ENCODE results near the gene SH3BP4.

SH3BP4 gene

DNA sequence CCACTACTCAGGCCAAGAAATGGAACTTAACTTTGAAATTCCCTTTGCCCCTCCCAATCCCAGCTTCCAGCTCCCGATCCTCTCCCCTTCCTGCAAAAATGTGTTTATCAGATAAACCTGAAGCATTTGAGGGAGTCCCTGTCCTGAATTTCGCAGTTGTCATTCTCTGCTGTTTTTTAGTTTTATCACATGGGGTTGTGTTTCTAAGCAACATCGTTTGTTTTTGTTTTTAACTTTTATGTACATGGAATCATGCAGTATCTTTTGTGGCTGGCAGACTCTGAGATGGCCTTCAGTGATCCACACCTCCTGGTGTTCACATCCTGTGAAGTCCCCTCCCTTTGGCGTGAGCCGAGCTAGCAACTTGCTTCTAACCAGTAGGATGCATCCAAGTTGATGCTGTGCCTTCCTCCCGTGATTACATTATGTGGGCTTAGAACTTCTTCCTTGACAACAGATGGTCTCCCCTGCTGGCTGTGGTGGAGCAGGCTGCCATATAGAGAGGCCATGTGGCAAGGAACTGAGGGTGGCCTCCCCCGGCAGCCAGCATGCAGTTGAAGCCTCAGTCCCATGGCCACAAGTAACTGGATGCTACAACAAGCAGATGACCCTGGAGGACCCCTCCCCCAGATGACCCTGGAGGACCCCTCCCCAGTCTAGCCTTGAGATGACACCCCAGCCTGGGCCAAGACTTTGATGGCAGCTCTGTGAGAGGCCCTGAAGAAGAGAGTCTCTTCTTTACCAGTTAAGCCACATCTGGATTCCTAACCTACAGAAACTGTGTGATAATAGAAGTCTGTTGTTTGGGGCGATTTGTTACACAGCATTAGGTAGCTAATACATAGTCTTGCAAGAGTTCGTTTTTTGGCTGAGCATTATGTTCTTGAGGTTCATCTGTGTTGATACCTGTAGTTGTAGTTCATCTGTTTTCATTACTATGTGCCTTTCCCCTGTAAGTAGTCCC, 27.7 kb downstream of the SH3BP4 start:
- H3K27ac ChIP-seq = peak overlapping the region; percentile 1 to 19

GRCh38 chr2:234980451-234981187, 28.8 kb downstream of the SH3BP4 start:
- H3K9me3 ChIP-seq = no peaks in the 10 kb centered on the region
- no peaks in the 10 kb centered on the region for H3K27me3 ChIP-seq
- TF ChIP-seq, protein P1, sequence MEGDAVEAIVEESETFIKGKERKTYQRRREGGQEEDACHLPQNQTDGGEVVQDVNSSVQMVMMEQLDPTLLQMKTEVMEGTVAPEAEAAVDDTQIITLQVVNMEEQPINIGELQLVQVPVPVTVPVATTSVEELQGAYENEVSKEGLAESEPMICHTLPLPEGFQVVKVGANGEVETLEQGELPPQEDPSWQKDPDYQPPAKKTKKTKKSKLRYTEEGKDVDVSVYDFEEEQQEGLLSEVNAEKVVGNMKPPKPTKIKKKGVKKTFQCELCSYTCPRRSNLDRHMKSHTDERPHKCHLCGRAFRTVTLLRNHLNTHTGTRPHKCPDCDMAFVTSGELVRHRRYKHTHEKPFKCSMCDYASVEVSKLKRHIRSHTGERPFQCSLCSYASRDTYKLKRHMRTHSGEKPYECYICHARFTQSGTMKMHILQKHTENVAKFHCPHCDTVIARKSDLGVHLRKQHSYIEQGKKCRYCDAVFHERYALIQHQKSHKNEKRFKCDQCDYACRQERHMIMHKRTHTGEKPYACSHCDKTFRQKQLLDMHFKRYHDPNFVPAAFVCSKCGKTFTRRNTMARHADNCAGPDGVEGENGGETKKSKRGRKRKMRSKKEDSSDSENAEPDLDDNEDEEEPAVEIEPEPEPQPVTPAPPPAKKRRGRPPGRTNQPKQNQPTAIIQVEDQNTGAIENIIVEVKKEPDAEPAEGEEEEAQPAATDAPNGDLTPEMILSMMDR (IDR thresholded peaks at IDR 0.05) = no peak
- intact Hi-C loops (cut with DNase I; ENCODE audit: low total_unique reads) = loop anchor here (2.0 kb wide), 1 partner anchor 28 kb away; the partner anchor contains the start of gene SH3BP4
- no peak for DNase-seq
- H3K27ac ChIP-seq = peak overlapping the region; percentile 53 to 69
- H3K4me3 ChIP-seq = peak overlapping the region; percentile 17 to 29
- peaks cover 6 to 74% (median 49%) of the 10 kb centered on the region in 4 donors for H3K4me1 ChIP-seq
- no peaks in the 10 kb centered on the region for H3K36me3 ChIP-seq

More for the DNA sequence above, 27.7 kb downstream of the SH3BP4 start:
- intact Hi-C loops (cut with DNase I; ENCODE audit: low total_unique reads) = loop anchor here (2.0 kb wide), 1 partner anchor 27 kb away; the partner anchor contains the start of gene SH3BP4
- DNase-seq = no peak
- no peak overlapping the region for H3K4me3 ChIP-seq
- H3K4me1 ChIP-seq = peaks cover 6 to 85% (median 58%) of the 10 kb centered on the region in 4 donors
- TF ChIP-seq, protein P1 (IDR thresholded peaks at IDR 0.05) = no peak
- no peaks in the 10 kb centered on the region for H3K27me3 ChIP-seq
- no peaks in the 10 kb centered on the region for H3K9me3 ChIP-seq
- no peaks in the 10 kb centered on the region for H3K36me3 ChIP-seq

DNA sequence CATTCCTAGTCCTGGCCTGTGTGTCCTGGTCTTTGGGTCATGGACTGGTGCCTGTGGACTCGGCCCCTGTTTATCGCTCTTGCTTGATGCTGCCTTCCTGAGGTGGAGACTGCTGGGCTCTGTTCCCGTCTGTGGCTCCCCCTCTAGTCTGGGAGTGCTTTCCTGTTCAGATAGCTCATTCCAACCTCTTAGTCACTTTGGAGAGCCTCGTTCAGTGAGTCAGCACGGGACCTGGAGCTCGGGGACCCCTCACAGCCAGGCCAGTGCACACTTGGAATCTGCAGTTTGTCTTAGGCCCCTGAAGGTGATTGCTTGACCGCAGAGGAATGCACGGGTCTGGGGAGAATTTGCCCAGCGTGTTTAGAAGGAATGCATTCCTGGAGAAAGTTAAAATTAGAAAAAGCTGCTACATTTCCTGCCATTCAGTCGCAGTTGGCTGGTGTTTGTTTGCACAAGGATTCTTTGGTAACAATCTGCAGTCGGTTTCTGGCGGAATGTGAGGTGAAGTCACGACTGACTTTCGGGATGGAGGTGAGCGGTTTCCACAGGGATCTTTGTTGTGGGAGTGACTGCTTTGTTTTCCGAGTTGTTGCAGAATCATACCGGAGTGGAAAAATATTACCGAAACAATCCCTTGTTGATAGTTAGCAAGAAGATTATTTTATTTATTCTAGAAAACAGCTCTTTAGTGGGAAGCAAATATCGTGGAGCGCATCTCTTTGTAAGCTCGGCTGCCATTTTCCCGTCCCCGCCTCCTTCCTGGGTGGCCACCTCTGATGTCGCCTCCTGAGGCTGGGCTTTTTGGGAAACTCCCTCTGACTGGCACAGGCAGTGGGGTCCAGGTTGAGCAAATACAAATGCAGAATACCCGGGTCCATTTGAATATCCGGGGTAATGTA, 29.6 kb downstream of the SH3BP4 start:
- Histone ChIP-seq H3K27ac (peak overlapping the region; percentile 53 to 69), H3K36me3 (no peaks in the 10 kb centered on the region), H3K4me3 (peak overlapping the region; percentile 17 to 29), H3K27me3 (no peaks in the 10 kb centered on the region), H3K9me3 (no peaks in the 10 kb centered on the region), H3K4me1 (peaks cover 6 to 71% (median 48%) of the 10 kb centered on the region in 4 donors)
- DNase-seq = peak; percentile 74 to 86
- intact Hi-C loops (cut with DNase I; ENCODE audit: low total_unique reads) = loop anchor here (2.0 kb wide), 1 partner anchor 29 kb away; the partner anchor contains the start of gene SH3BP4
- TF ChIP-seq, protein P1 (IDR thresholded peaks at IDR 0.05) = no peak

DNA sequence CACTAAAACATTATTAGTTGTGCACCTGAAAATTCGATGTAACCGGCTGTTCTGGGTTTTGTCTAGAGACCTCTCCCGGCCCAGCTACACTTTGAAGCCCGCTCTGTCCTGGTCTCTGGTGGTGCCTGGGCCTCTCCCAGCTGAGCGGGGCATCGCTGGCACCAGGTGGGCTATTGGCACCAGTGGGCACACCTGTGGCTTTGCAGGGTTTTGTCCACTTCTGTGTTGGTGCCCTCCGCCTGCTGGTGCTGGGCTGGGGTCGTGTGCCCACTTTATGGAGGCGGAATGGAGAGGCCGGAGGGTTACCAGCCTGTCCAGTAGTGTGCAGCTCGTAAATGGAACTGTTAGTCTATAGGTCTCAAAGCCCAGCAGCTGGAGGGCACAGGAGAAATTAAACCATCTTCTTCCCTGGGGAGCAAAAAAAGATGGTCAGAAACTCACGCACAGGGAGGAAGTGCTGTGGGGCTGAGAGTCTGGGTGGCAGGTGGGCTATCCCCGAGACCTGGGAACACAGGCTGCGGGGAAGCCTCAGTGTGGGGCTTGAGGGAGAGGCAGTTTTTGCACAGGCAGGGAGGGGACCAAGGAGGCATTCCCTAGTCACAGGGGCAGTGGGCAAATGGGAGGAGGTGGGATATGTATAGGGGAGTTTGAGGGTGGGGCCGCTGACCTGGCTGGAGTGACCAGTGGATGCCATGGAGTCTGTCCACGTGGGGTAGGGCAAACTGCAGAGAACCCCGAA, 30.4 kb downstream of the SH3BP4 start:
- no peaks in the 10 kb centered on the region for H3K27me3 ChIP-seq
- intact Hi-C loops (cut with DNase I; ENCODE audit: low total_unique reads) = no loop called here
- peak overlapping the region; percentile 53 to 69 for H3K27ac ChIP-seq
- no peak for DNase-seq
- H3K4me1 ChIP-seq = peaks cover 6 to 68% (median 48%) of the 10 kb centered on the region in 4 donors
- no peaks in the 10 kb centered on the region for H3K9me3 ChIP-seq
- TF ChIP-seq, protein P1 (IDR thresholded peaks at IDR 0.05) = no peak
- H3K36me3 ChIP-seq = no peaks in the 10 kb centered on the region
- peak overlapping the region in 1 of 2 donors; percentile 29 for H3K4me3 ChIP-seq
